ENCODE data around the gene DUSP22.
"Not testable (repeated sequence)": the region's sequence is repeated elsewhere in the genome, so short reads cannot be mapped to it uniquely, and the experiment has no call there.

The DUSP22 gene

GRCh38 chr6:280775-281468 lies 11.4 kb upstream of the DUSP22 start:
- no peak for DNase-seq

GRCh38 chr6:281469-282103 lies 10.7 kb upstream of the DUSP22 start:
- DNase-seq = no peak

GRCh38 chr6:282177-282866 lies 10.0 kb upstream of the DUSP22 start:
- no peak for DNase-seq

- no peak for DNase-seq
Measured at GRCh38 chr6:282867-283416, 9.3 kb upstream of the DUSP22 start.

- no peak for DNase-seq
Measured at GRCh38 chr6:284486-284885, 7.8 kb upstream of the DUSP22 start.

- DNase-seq = no peak
Measured at GRCh38 chr6:285030-285771, 7.1 kb upstream of the DUSP22 start.

- DNase-seq = not testable (repeated sequence)
Measured at GRCh38 chr6:285902-286301, 6.4 kb upstream of the DUSP22 start.

GRCh38 chr6:286681-287488 lies 5.4 kb upstream of the DUSP22 start:
- no peak for DNase-seq

- no peak for DNase-seq
Measured at GRCh38 chr6:287489-287860, 4.8 kb upstream of the DUSP22 start.

- no peak for DNase-seq
Measured at GRCh38 chr6:288866-289265, 3.4 kb upstream of the DUSP22 start.

GRCh38 chr6:290111-290922 lies 2.0 kb upstream of the DUSP22 start:
- no peak for DNase-seq

- no peak for DNase-seq
Measured at GRCh38 chr6:291204-291696, 1.0 kb upstream of the DUSP22 start.

GRCh38 chr6:292506-293192 lies 362 bp downstream of the DUSP22 start:
- DNase-seq = no peak

- DNase-seq = no peak
Measured at GRCh38 chr6:293193-294174, 1.2 kb downstream of the DUSP22 start.

- no peak for DNase-seq
Measured at GRCh38 chr6:294656-295565, 2.6 kb downstream of the DUSP22 start.

- no peak for DNase-seq
Measured at GRCh38 chr6:296151-297122, 4.2 kb downstream of the DUSP22 start.
